ENCODE measurements around the gene HSDL2.
"Not testable (repeated sequence)": the region's sequence is repeated elsewhere in the genome, so short reads cannot be mapped to it uniquely, and the experiment has no call there.

The HSDL2 gene

GRCh38 chr9:112351184-112351583 is 28.7 kb upstream of the HSDL2 start:
- H2AFZ ChIP-seq (ENCODE audit: low read depth, low read length), result no peak overlapping the region
- no peaks in the 10 kb centered on the region for H3K4me1 ChIP-seq (ENCODE audit: insufficient read depth, low read length)
- no peaks in the 10 kb centered on the region for H3K36me3 ChIP-seq (ENCODE audit: insufficient read depth, low read length)
- H3K4me3 ChIP-seq (ENCODE audit: low read length), result no peak overlapping the region
- no peaks in the 10 kb centered on the region for H3K27me3 ChIP-seq (ENCODE audit: insufficient read depth, low read length)
- H3K9me3 ChIP-seq (ENCODE audit: low read length), result no peaks in the 10 kb centered on the region

GRCh38 chr9:112352209-112352608 is 27.7 kb upstream of the HSDL2 start:
- no peak overlapping the region for H3K4me3 ChIP-seq (ENCODE audit: low read length)
- no peak overlapping the region for H2AFZ ChIP-seq (ENCODE audit: low read depth, low read length)
- no peaks in the 10 kb centered on the region for H3K36me3 ChIP-seq (ENCODE audit: insufficient read depth, low read length)
- no peaks in the 10 kb centered on the region for H3K4me1 ChIP-seq (ENCODE audit: insufficient read depth, low read length)
- no peaks in the 10 kb centered on the region for H3K27me3 ChIP-seq (ENCODE audit: insufficient read depth, low read length)
- H3K9me3 ChIP-seq (ENCODE audit: low read length), result no peaks in the 10 kb centered on the region

GRCh38 chr9:112354081-112354743 is 25.7 kb upstream of the HSDL2 start:
- no peak overlapping the region for H2AFZ ChIP-seq (ENCODE audit: low read depth, low read length)
- H3K36me3 ChIP-seq (ENCODE audit: insufficient read depth, low read length), result no peaks in the 10 kb centered on the region
- no peaks in the 10 kb centered on the region for H3K9me3 ChIP-seq (ENCODE audit: low read length)
- H3K4me3 ChIP-seq (ENCODE audit: low read length), result no peak overlapping the region
- H3K4me1 ChIP-seq (ENCODE audit: insufficient read depth, low read length), result no peaks in the 10 kb centered on the region
- no peaks in the 10 kb centered on the region for H3K27me3 ChIP-seq (ENCODE audit: insufficient read depth, low read length)

- no peaks in the 10 kb centered on the region for H3K9me3 ChIP-seq (ENCODE audit: low read length)
- no peaks in the 10 kb centered on the region for H3K27me3 ChIP-seq (ENCODE audit: insufficient read depth, low read length)
- H2AFZ ChIP-seq (ENCODE audit: low read depth, low read length), result no peak overlapping the region
- no peaks in the 10 kb centered on the region for H3K36me3 ChIP-seq (ENCODE audit: insufficient read depth, low read length)
- H3K4me1 ChIP-seq (ENCODE audit: insufficient read depth, low read length), result no peaks in the 10 kb centered on the region
- H3K4me3 ChIP-seq (ENCODE audit: low read length), result no peak overlapping the region
Measured at GRCh38 chr9:112355427-112355897, 24.4 kb upstream of the HSDL2 start.

GRCh38 chr9:112360047-112360804 is 19.7 kb upstream of the HSDL2 start:
- Histone ChIP-seq H3K36me3 (ENCODE audit: insufficient read depth, low read length) (no peaks in the 10 kb centered on the region), H3K4me3 (ENCODE audit: low read length) (no peak overlapping the region), H2AFZ (ENCODE audit: low read depth, low read length) (no peak overlapping the region), H3K9me3 (ENCODE audit: low read length) (no peaks in the 10 kb centered on the region), H3K27me3 (ENCODE audit: insufficient read depth, low read length) (no peaks in the 10 kb centered on the region), H3K4me1 (ENCODE audit: insufficient read depth, low read length) (no peaks in the 10 kb centered on the region)

GRCh38 chr9:112361601-112362000 is 18.3 kb upstream of the HSDL2 start:
- no peaks in the 10 kb centered on the region for H3K4me1 ChIP-seq (ENCODE audit: insufficient read depth, low read length)
- no peaks in the 10 kb centered on the region for H3K27me3 ChIP-seq (ENCODE audit: insufficient read depth, low read length)
- no peak overlapping the region for H2AFZ ChIP-seq (ENCODE audit: low read depth, low read length)
- no peak overlapping the region for H3K4me3 ChIP-seq (ENCODE audit: low read length)
- H3K9me3 ChIP-seq (ENCODE audit: low read length), result no peaks in the 10 kb centered on the region
- no peaks in the 10 kb centered on the region for H3K36me3 ChIP-seq (ENCODE audit: insufficient read depth, low read length)

- Histone ChIP-seq H3K27me3 (ENCODE audit: insufficient read depth, low read length) (no peaks in the 10 kb centered on the region), H2AFZ (ENCODE audit: low read depth, low read length) (no peak overlapping the region), H3K36me3 (ENCODE audit: insufficient read depth, low read length) (no peaks in the 10 kb centered on the region), H3K4me3 (ENCODE audit: low read length) (no peak overlapping the region), H3K9me3 (ENCODE audit: low read length) (peaks cover 7% of the 10 kb centered on the region), H3K4me1 (ENCODE audit: insufficient read depth, low read length) (no peaks in the 10 kb centered on the region)
Measured at GRCh38 chr9:112364761-112365160, 15.1 kb upstream of the HSDL2 start.

GRCh38 chr9:112365257-112365656 is 14.7 kb upstream of the HSDL2 start:
- H3K36me3 ChIP-seq (ENCODE audit: insufficient read depth, low read length); H2AFZ ChIP-seq (ENCODE audit: low read depth, low read length); H3K4me3 ChIP-seq (ENCODE audit: low read length); H3K4me1 ChIP-seq (ENCODE audit: insufficient read depth, low read length); H3K9me3 ChIP-seq (ENCODE audit: low read length); H3K27me3 ChIP-seq (ENCODE audit: insufficient read depth, low read length): not testable (repeated sequence)

GRCh38 chr9:112366591-112366990 is 13.3 kb upstream of the HSDL2 start:
- no peak overlapping the region for H2AFZ ChIP-seq (ENCODE audit: low read depth, low read length)
- peaks cover 8% of the 10 kb centered on the region for H3K9me3 ChIP-seq (ENCODE audit: low read length)
- H3K27me3 ChIP-seq (ENCODE audit: insufficient read depth, low read length), result no peaks in the 10 kb centered on the region

GRCh38 chr9:112367465-112367864 is 12.4 kb upstream of the HSDL2 start:
- H2AFZ ChIP-seq (ENCODE audit: low read depth, low read length), result no peak overlapping the region
- no peaks in the 10 kb centered on the region for H3K27me3 ChIP-seq (ENCODE audit: insufficient read depth, low read length)

More at GRCh38 chr9:112366591-112366990, 13.3 kb upstream of the HSDL2 start:
- H3K4me1 ChIP-seq (ENCODE audit: insufficient read depth, low read length), result no peaks in the 10 kb centered on the region
- no peaks in the 10 kb centered on the region for H3K36me3 ChIP-seq (ENCODE audit: insufficient read depth, low read length)
- no peak overlapping the region for H3K4me3 ChIP-seq (ENCODE audit: low read length)

GRCh38 chr9:112369817-112370216 is 10.1 kb upstream of the HSDL2 start:
- H3K4me3 ChIP-seq (ENCODE audit: low read length), result no peak overlapping the region
- no peaks in the 10 kb centered on the region for H3K36me3 ChIP-seq (ENCODE audit: insufficient read depth, low read length)
- H3K4me1 ChIP-seq (ENCODE audit: insufficient read depth, low read length), result no peaks in the 10 kb centered on the region
- H2AFZ ChIP-seq (ENCODE audit: low read depth, low read length), result no peak overlapping the region
- no peaks in the 10 kb centered on the region for H3K27me3 ChIP-seq (ENCODE audit: insufficient read depth, low read length)
- H3K9me3 ChIP-seq (ENCODE audit: low read length), result peaks cover 8% of the 10 kb centered on the region

More at GRCh38 chr9:112367465-112367864, 12.4 kb upstream of the HSDL2 start:
- no peak overlapping the region for H3K4me3 ChIP-seq (ENCODE audit: low read length)
- H3K4me1 ChIP-seq (ENCODE audit: insufficient read depth, low read length), result no peaks in the 10 kb centered on the region
- no peaks in the 10 kb centered on the region for H3K36me3 ChIP-seq (ENCODE audit: insufficient read depth, low read length)
- peaks cover 8% of the 10 kb centered on the region for H3K9me3 ChIP-seq (ENCODE audit: low read length)

GRCh38 chr9:112371060-112371459 is 8.8 kb upstream of the HSDL2 start:
- H3K4me1 ChIP-seq (ENCODE audit: insufficient read depth, low read length), result no peaks in the 10 kb centered on the region
- no peak overlapping the region for H3K4me3 ChIP-seq (ENCODE audit: low read length)
- H3K9me3 ChIP-seq (ENCODE audit: low read length), result peaks cover 10% of the 10 kb centered on the region
- no peaks in the 10 kb centered on the region for H3K27me3 ChIP-seq (ENCODE audit: insufficient read depth, low read length)
- no peak overlapping the region for H2AFZ ChIP-seq (ENCODE audit: low read depth, low read length)
- H3K36me3 ChIP-seq (ENCODE audit: insufficient read depth, low read length), result no peaks in the 10 kb centered on the region

- not testable (repeated sequence) for H2AFZ ChIP-seq (ENCODE audit: low read depth, low read length); H3K9me3 ChIP-seq (ENCODE audit: low read length); H3K36me3 ChIP-seq (ENCODE audit: insufficient read depth, low read length)
Measured at GRCh38 chr9:112373666-112374065, 6.2 kb upstream of the HSDL2 start.

More at GRCh38 chr9:112373666-112374065, 6.2 kb upstream of the HSDL2 start:
- H3K4me1 ChIP-seq (ENCODE audit: insufficient read depth, low read length), result peaks cover 10% of the 10 kb centered on the region
- not testable (repeated sequence) for H3K27me3 ChIP-seq (ENCODE audit: insufficient read depth, low read length); H3K4me3 ChIP-seq (ENCODE audit: low read length)
